ENCODE data around the gene XAGE2. TPM values are rescaled to one million over a fixed set of nuclear protein-coding genes. Genes with fewer than 3 reads are reported as not detected.
A peak's percentile ranks its signal among the peaks of the same experiment; 100 is the strongest.

Gene XAGE2
- total RNA-seq, 1 experiment from 2014 or later, result not detected

DNA sequence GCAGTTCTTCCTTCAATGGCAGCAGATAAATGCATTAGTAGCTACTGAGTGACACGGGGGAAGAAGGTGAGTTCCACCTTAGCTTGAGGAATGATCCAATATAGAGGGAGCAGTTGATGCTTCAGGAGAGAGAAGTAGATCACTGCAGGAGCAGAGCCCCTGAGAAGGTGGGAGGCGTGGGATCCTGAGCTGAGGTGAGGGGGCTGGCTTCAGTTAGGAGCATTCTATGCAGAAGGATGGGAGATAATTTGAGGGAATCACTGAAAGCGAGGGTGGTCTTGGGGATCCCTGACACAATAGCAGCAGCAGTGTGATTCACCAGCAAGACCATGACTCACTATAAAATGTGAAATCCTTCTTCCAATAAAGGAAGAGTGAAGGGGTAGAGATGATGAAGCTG is 48.0 kb downstream of the XAGE2 start:
- in situ Hi-C loops (cut with HindIII; ENCODE audit: low pct_unique_long_range_greater_than_20kb, low sequenced_read_pairs), result no loop called here
- no peak for DNase-seq (ENCODE audit: low read depth)

DNA sequence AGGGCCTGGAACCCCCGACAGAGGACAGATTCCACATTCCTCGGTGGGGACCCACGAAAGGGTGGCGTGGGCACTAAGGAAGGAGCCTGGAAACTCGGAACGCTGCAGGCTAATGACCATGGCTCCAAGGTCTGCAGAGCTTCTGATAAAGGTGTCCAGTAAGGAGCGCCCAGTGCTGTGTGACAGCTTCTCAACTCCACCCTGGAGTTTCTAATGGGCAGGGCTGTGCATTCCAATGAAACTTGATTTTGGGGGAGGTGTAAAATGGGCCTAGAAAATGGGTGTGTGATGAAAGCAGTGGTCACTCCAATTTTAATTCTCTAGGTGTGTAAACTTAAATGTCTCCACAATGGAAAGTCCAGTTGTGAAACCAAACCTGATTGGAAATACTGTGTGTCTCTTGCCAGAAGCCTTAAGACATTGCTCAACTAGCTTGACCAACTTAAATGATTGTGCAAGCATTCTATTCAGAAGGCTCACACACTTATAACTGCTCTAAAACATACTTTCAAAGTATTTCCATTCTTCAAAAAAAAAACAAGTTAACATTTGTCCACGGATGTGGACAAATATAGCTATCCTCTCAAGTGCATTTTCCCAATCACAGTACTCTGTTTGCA is 52.1 kb downstream of the XAGE2 start:
- no peak for DNase-seq (ENCODE audit: low read depth)
- in situ Hi-C loops (cut with HindIII; ENCODE audit: low pct_unique_long_range_greater_than_20kb, low sequenced_read_pairs), result no loop called here

- in situ Hi-C loops (cut with HindIII; ENCODE audit: low pct_unique_long_range_greater_than_20kb, low sequenced_read_pairs), result no loop called here
- no peak for DNase-seq (ENCODE audit: low read depth)
Measured at GRCh38 chrX:52422884-52423283, 54.1 kb downstream of the XAGE2 start.

DNA sequence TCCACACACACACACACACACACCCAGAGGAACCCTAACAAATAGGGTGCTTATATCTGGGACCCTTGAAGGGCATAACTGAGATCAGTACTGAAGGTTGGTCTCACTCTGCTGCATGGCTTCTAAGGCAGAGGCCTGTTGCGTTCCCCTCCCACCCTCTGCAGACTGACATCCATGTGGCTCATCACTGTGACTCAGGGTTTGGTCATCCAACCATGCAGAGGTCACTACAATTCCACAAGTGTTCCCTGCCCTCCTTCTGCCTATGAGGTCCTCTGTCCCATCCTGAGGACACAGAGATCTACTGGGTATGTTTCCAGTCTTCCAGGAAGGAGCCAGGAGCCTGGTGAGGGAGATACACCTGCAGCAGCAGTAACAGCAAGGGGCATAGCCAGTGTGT is 55.8 kb downstream of the XAGE2 start:
- in situ Hi-C loops (cut with HindIII; ENCODE audit: low pct_unique_long_range_greater_than_20kb, low sequenced_read_pairs), result no loop called here
- peak; percentile 61 for DNase-seq (ENCODE audit: low read depth)

Other genes starting within 250 kb of the XAGE2 start
- gene MAGED4, start 184.1 kb upstream of the XAGE2 start, total RNA-seq (2014; rRNA removed; shearing (Covaris generic); ENCODE audit: low replicate concordance), result 2.3 and 5.7 TPM in 2 replicates
- gene XAGE1A, start 126.8 kb downstream of the XAGE2 start, total RNA-seq (2014; rRNA removed; shearing (Covaris generic); ENCODE audit: low replicate concordance), result not detected in 2 replicates
- not detected in 2 replicates for gene XAGE1B, start 148.0 kb downstream of the XAGE2 start, total RNA-seq (2014; rRNA removed; shearing (Covaris generic); ENCODE audit: low replicate concordance)

Data from Caki2 (cell line).